ENCODE data around the gene ARF3.

The ARF3 gene

GRCh38 chr12:48981757-48982157, 24.5 kb upstream of the ARF3 start:
- no peak for DNase-seq (ENCODE audit: low read depth in 3 of 3)

- no peak for DNase-seq (ENCODE audit: low read depth in 3 of 3)
Observed at GRCh38 chr12:48980953-48981756, 23.9 kb upstream of the ARF3 start.

- DNase-seq (ENCODE audit: low read depth in 3 of 3) = no peak
Observed at GRCh38 chr12:48980389-48980952, 23.2 kb upstream of the ARF3 start.

- DNase-seq (ENCODE audit: low read depth in 3 of 3) = no peak
Observed at GRCh38 chr12:48979602-48980388, 22.5 kb upstream of the ARF3 start.

- no peak for DNase-seq (ENCODE audit: low read depth in 3 of 3)
Observed at GRCh38 chr12:48978741-48979601, 21.7 kb upstream of the ARF3 start.

GRCh38 chr12:48978291-48978740, 21.0 kb upstream of the ARF3 start, which contains the start of gene WNT1:
Gene WNT1 (plus strand): TSS chr12:48978322. CDS start chr12:48978651, 329 bp downstream.
- no peak for DNase-seq (ENCODE audit: low read depth in 3 of 3)

- peak; percentile 63 to 77 (median 71) for DNase-seq (ENCODE audit: low read depth in 3 of 3)
Observed at GRCh38 chr12:48977290-48978281, 20.3 kb upstream of the ARF3 start.

GRCh38 chr12:48973941-48974673, 16.8 kb upstream of the ARF3 start:
- DNase-seq (ENCODE audit: low read depth in 3 of 3) = no peak

GRCh38 chr12:48973531-48973930, 16.2 kb upstream of the ARF3 start:
- DNase-seq (ENCODE audit: low read depth in 3 of 3) = no peak

GRCh38 chr12:48972952-48973483, 15.7 kb upstream of the ARF3 start:
- DNase-seq (ENCODE audit: low read depth in 3 of 3) = no peak

- no peak for DNase-seq (ENCODE audit: low read depth in 3 of 3)
Observed at GRCh38 chr12:48972213-48972951, 15.1 kb upstream of the ARF3 start.

GRCh38 chr12:48970702-48971334, 13.5 kb upstream of the ARF3 start:
- DNase-seq (ENCODE audit: low read depth in 3 of 3) = no peak

- DNase-seq (ENCODE audit: low read depth in 3 of 3) = peak; percentile 39 to 47 (median 43)
Observed at GRCh38 chr12:48969833-48970701, 12.8 kb upstream of the ARF3 start.

GRCh38 chr12:48969160-48969771, 12.0 kb upstream of the ARF3 start:
- no peak for DNase-seq (ENCODE audit: low read depth in 3 of 3)

GRCh38 chr12:48968467-48968866, 11.2 kb upstream of the ARF3 start:
- no peak for DNase-seq (ENCODE audit: low read depth in 3 of 3)

GRCh38 chr12:48967991-48968390, 10.7 kb upstream of the ARF3 start:
- DNase-seq (ENCODE audit: low read depth in 3 of 3) = no peak
